CD14-positive monocyte (primary cell): ENCODE measurements around the gene TMEM30A. TPM values are rescaled to one million over a fixed set of nuclear protein-coding genes. Genes with fewer than 3 reads are reported as not detected.

ENCODE experiments used
- DNase-seq, 3 donors: peaks; one replicate each; pipeline ENCODE4 v3.0.0-alpha.2; 2011 to 2022
- H2AFZ ChIP-seq: 2 replicates; pipeline ENCODE4 v1.6.0; 2012; ENCODE audit warnings: mild to moderate bottlenecking, low read depth, low read length, inconsistent platforms; ENCODE audit not compliant: insufficient read depth, poor library complexity, severe bottlenecking
- H3K27ac ChIP-seq, 2 donors: 1 replicate in 1 of 2; 2 replicates in 1 of 2; pipeline ENCODE4 v1.5.1; 2012 to 2013; ENCODE audit warnings: low read length in 2 of 2, control low read depth in 1 of 2, inconsistent platforms in 1 of 2, low read depth in 1 of 2, mild to moderate bottlenecking in 1 of 2
- H3K27me3 ChIP-seq, 2 donors: one replicate each; pipeline versions ENCODE4 v1.6.0 to v1.6.1; 2011 to 2013; ENCODE audit warnings: low read length in 2 of 2; ENCODE audit not compliant: control insufficient read depth in 2 of 2, insufficient read depth in 2 of 2
- H3K36me3 ChIP-seq, 2 donors: replicated peaks in 1 of 2; 1 replicate in 1 of 2; 2 replicates in 1 of 2; pipeline versions ENCODE4 v1.5.1 to v1.6.1; 2012 to 2013; ENCODE audit warnings: low read length in 2 of 2, control low read depth in 1 of 2, inconsistent platforms in 1 of 2, mild to moderate bottlenecking in 1 of 2; ENCODE audit not compliant: insufficient read depth in 2 of 2, control insufficient read depth in 1 of 2
- H3K4me1 ChIP-seq, 2 donors: 1 replicate in 1 of 2; 2 replicates in 1 of 2; pipeline versions ENCODE4 v1.5.1 to v1.6.1; 2012 to 2013; ENCODE audit warnings: low read length in 2 of 2, control low read depth in 1 of 2, inconsistent platforms in 1 of 2, mild to moderate bottlenecking in 1 of 2, moderate library complexity in 1 of 2; ENCODE audit not compliant: insufficient read depth in 2 of 2, control insufficient read depth in 1 of 2
- H3K4me2 ChIP-seq: replicated peaks from 2 replicates; pipeline ENCODE3; 2012; ENCODE audit warnings: low read length, moderate library complexity, mild to moderate bottlenecking; ENCODE audit not compliant: poor library complexity, severe bottlenecking; ENCODE audit errors: extremely low read depth
- H3K4me3 ChIP-seq, 3 experiments: fragments of 200-600 bp in 1 of 3; sonication (generic) in 1 of 3; replicated peaks in 1 of 3; 1 replicate in 2 of 3; 2 replicates in 1 of 3; pipeline ENCODE4 v1.5.1; 2011 to 2013; ENCODE audit warnings: low read length in 3 of 3, mild to moderate bottlenecking in 3 of 3, control low read depth in 2 of 3, low read depth in 2 of 3, inconsistent platforms in 1 of 3, moderate library complexity in 1 of 3
- H3K79me2 ChIP-seq: 2 replicates; pipeline ENCODE4 v1.6.0; 2012; ENCODE audit warnings: mild to moderate bottlenecking, control low read depth, inconsistent platforms, low read length, moderate library complexity; ENCODE audit not compliant: insufficient read depth
- H3K9ac ChIP-seq: 2 replicates; pipeline ENCODE4 v1.6.0; 2017; ENCODE audit warnings: low read length, mild to moderate bottlenecking; ENCODE audit not compliant: insufficient read depth, poor library complexity, severe bottlenecking
- H3K9me3 ChIP-seq, 2 donors: replicated peaks in 1 of 2; 1 replicate in 1 of 2; 2 replicates in 1 of 2; pipeline versions ENCODE4 v1.5.1 to v1.6.1; 2012 to 2013; ENCODE audit warnings: low read length in 2 of 2, control low read depth in 1 of 2; ENCODE audit not compliant: control insufficient read depth in 1 of 2, insufficient read depth in 1 of 2
- H4K20me1 ChIP-seq: 2 replicates; pipeline ENCODE4 v1.6.0; 2012; ENCODE audit warnings: mild to moderate bottlenecking, low read length, control low read depth, moderate library complexity; ENCODE audit not compliant: insufficient read depth
- H3K27ac Mint-ChIP-seq, 7 donors: one replicate each; pipeline ENCODE4 v1.8.0; 2020; ENCODE audit warnings: mild to moderate bottlenecking in 7 of 7, mixed read lengths in 7 of 7, moderate library complexity in 6 of 7, inconsistent platforms in 2 of 7
- H3K27me3 Mint-ChIP-seq, 3 donors: one replicate each; pipeline ENCODE4 v1.8.0; 2021 to 2022; ENCODE audit warnings: low read depth in 3 of 3, mild to moderate bottlenecking in 3 of 3, mixed read lengths in 3 of 3, moderate library complexity in 3 of 3, inconsistent platforms in 1 of 3
- H3K36me3 Mint-ChIP-seq, 2 donors: one replicate each; pipeline ENCODE4 v1.8.0; 2020; ENCODE audit warnings: mixed read lengths in 2 of 2, inconsistent platforms in 1 of 2, mild to moderate bottlenecking in 1 of 2
- H3K4me1 Mint-ChIP-seq: one replicate; pipeline ENCODE4 v1.8.0; 2020; ENCODE audit warnings: mild to moderate bottlenecking, mixed read lengths
- H3K4me3 Mint-ChIP-seq, 2 donors: one replicate each; pipeline ENCODE4 v1.8.0; 2020; ENCODE audit warnings: mild to moderate bottlenecking in 2 of 2, mixed read lengths in 2 of 2, moderate library complexity in 1 of 2
- H3K9me3 Mint-ChIP-seq, 7 donors: one replicate each; pipeline ENCODE4 v1.8.0; 2020 to 2022; ENCODE audit warnings: mixed read lengths in 7 of 7, mild to moderate bottlenecking in 6 of 7, moderate library complexity in 6 of 7, inconsistent platforms in 2 of 7
- WGBS: methylation state at CpG from one replicate; pipeline ENCODE4 v1.1.5; 2013; ENCODE audit warnings: missing lambda C conversion rate; ENCODE audit not compliant: insufficient coverage; 5-methylcytosine and 5-hydroxymethylcytosine counted together
- intact Hi-C, 2 donors: fragments of 100-400 bp; cut with micrococcal nuclease; formaldehyde crosslinking; loops; one replicate each; pipeline versions ENCODE4 v1.15.0 to v1.15.1; 2023
- polyA plus RNA-seq, 3 donors: library from polyadenylated mRNA; depleted of rRNA in 1 of 3; unstranded in 2 of 3; stranded (reverse) in 1 of 3; fragments of 300-500 nt in 2 of 3; fragments of >200 nt in 1 of 3; fragmentation: Illumina TruSeq in 2 of 3; gene quantifications; 1 replicate in 2 of 3; 2 replicates in 1 of 3; pipeline ENCODE4 v1.2.3, GENCODE V29; 2012 to 2021
- TF ChIP-seq, protein P1 (sequence below): fragments of 200-600 bp; IDR thresholded peaks from one replicate; pipeline ENCODE4 v1.8.0; 2022; ENCODE audit warnings: antibody characterized with exemption, mild to moderate bottlenecking

Gene TMEM30A
- polyA plus RNA-seq, 3 donors: 12.2 to 101 (median 70.6) TPM

- Histone ChIP-seq H3K4me2 (no peak overlapping the region), H3K9me3 (no peaks in the 10 kb centered on the region), H3K9ac (no peak overlapping the region), H3K4me3 (no peak overlapping the region), H2AFZ (no peak overlapping the region), H3K27ac (no peak overlapping the region), H3K4me1 (no peaks in the 10 kb centered on the region), H3K79me2 (no peaks in the 10 kb centered on the region), H3K36me3 (peaks cover 13 to 23% of the 10 kb centered on the region in 2 donors), H4K20me1 (no peaks in the 10 kb centered on the region), H3K27me3 (no peaks in the 10 kb centered on the region)
- TF ChIP-seq, protein P1, sequence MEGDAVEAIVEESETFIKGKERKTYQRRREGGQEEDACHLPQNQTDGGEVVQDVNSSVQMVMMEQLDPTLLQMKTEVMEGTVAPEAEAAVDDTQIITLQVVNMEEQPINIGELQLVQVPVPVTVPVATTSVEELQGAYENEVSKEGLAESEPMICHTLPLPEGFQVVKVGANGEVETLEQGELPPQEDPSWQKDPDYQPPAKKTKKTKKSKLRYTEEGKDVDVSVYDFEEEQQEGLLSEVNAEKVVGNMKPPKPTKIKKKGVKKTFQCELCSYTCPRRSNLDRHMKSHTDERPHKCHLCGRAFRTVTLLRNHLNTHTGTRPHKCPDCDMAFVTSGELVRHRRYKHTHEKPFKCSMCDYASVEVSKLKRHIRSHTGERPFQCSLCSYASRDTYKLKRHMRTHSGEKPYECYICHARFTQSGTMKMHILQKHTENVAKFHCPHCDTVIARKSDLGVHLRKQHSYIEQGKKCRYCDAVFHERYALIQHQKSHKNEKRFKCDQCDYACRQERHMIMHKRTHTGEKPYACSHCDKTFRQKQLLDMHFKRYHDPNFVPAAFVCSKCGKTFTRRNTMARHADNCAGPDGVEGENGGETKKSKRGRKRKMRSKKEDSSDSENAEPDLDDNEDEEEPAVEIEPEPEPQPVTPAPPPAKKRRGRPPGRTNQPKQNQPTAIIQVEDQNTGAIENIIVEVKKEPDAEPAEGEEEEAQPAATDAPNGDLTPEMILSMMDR: no peak
- H3K27me3 Mint-ChIP-seq: peaks cover 0 to 3% (median 2%) of the 10 kb centered on the region in 3 donors
- H3K4me1 Mint-ChIP-seq: peaks cover 4% of the 10 kb centered on the region
- no peak for DNase-seq
- H3K9me3 Mint-ChIP-seq: no peaks in the 10 kb centered on the region
- H3K4me3 Mint-ChIP-seq: no peak overlapping the region
- peaks cover 14 to 16% of the 10 kb centered on the region in 2 donors for H3K36me3 Mint-ChIP-seq
- no CpG with 5 or more reads among the region's 4 CpGs for WGBS
- H3K27ac Mint-ChIP-seq: no peak overlapping the region
- intact Hi-C loops: no loop called here
Measured at GRCh38 chr6:75233092-75233615, 51.4 kb downstream of the TMEM30A start.

- Mint-ChIP-seq H3K27ac (no peak overlapping the region), H3K36me3 (no peaks in the 10 kb centered on the region), H3K4me1 (peaks cover 4% of the 10 kb centered on the region), H3K4me3 (no peak overlapping the region), H3K27me3 (peaks cover 0 to 3% (median 2%) of the 10 kb centered on the region in 3 donors), H3K9me3 (no peaks in the 10 kb centered on the region)
- Histone ChIP-seq H4K20me1 (no peaks in the 10 kb centered on the region), H3K9me3 (no peaks in the 10 kb centered on the region), H3K27me3 (no peaks in the 10 kb centered on the region), H3K27ac (no peak overlapping the region), H2AFZ (no peak overlapping the region), H3K4me1 (no peaks in the 10 kb centered on the region), H3K4me2 (no peak overlapping the region), H3K79me2 (no peaks in the 10 kb centered on the region), H3K36me3 (peaks cover 0 to 2% of the 10 kb centered on the region in 2 donors), H3K4me3 (no peak overlapping the region), H3K9ac (no peak overlapping the region)
- 100% methylated on average over 2 of the region's 10 CpGs for WGBS
- DNase-seq: peak in 1 of 3 donors; percentile 7
- intact Hi-C loops: no loop called here
- TF ChIP-seq, protein P1: peak; percentile 62
Measured at GRCh38 chr6:75230484-75231325, 53.9 kb downstream of the TMEM30A start.
